ENCODE data around the gene LAMTOR2.
"Not testable (repeated sequence)": the region's sequence is repeated elsewhere in the genome, so short reads cannot be mapped to it uniquely, and the experiment has no call there.

Gene LAMTOR2
- total RNA-seq = 6.2 to 11.5 reads per million in 2 donors

- peak; percentile 80 to 97 (median 93) for DNase-seq
Observed at GRCh38 chr1:156054500-156055280, at the start of gene LAMTOR2. TSS of gene LAMTOR2 (plus strand) at chr1:156054782. CDS start at chr1:156054890, 108 bp downstream.

GRCh38 chr1:156004843-156005584 is 49.6 kb upstream of the LAMTOR2 start:
- DNase-seq = peak in 2 of 5 experiments; percentile 57 to 61

- DNase-seq = no peak
Observed at GRCh38 chr1:156006666-156007376, 47.8 kb upstream of the LAMTOR2 start.

GRCh38 chr1:156009404-156009803 is 45.2 kb upstream of the LAMTOR2 start:
- no peak for DNase-seq

GRCh38 chr1:156012051-156012817 is 42.3 kb upstream of the LAMTOR2 start:
- DNase-seq = no peak

GRCh38 chr1:156014829-156015228 is 39.8 kb upstream of the LAMTOR2 start:
- no peak for DNase-seq

DNA sequence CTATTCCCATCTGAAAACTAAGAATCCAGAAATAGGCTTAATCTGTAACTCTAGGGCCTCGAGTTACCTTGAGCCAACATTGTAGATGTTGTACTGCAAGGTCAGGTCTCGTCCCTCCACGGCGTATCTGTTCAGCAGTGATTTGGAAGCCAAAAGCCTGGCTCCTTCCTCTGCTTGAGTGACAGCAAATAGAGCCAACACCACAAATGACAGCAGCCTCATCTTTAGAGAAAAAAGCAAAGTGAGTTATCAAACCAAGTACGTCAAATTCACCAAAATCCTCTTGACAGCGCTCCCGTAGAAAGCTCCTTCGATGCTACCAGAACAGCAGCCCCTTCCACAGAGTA is 34.7 kb upstream of the LAMTOR2 start:
- DNase-seq = no peak

- peak; percentile 50 to 93 (median 76) for DNase-seq
Observed at GRCh38 chr1:156020293-156021092, 34.1 kb upstream of the LAMTOR2 start, which contains the start of gene SSR2. TSS of gene SSR2 (minus strand) at chr1:156020951. CDS start at chr1:156020167, 784 bp downstream.

DNA sequence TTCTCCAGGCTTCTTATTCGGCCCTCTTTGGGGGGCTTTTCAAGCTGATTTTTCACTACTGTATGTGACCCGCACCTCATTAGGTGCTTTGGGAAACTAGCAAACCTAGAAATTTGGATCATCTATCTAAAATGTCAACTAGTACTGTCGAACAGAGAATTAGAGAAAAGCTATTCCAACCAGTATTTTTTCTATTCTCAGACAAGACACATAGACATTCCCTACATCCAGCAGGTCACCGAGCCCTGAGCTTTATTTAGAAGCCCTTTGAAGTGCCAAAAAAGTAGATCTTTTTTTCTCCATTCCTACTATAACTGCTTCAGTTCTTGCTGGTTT is 33.5 kb upstream of the LAMTOR2 start:
- no peak for DNase-seq

GRCh38 chr1:156021954-156022353 is 32.6 kb upstream of the LAMTOR2 start:
- no peak for DNase-seq

DNA sequence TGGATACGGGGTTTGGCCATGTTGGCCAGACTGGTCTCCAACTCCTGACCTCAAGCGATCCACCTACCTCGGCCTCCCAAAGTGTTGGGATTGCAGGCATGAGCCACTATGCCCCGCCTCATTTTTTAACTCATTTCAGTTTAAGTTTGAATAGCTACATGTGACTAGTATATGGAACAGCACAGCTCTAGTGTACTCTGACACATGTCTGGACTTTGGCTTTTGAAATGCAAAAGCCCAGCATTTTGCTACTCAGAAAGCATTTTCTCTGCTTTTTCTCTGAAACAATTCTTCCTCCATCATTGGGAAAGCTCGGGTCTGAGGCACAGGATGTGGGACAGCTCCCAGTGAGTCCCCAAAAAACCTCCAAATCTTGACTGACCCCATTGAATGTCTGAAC is 29.8 kb upstream of the LAMTOR2 start:
- no peak for DNase-seq

DNA sequence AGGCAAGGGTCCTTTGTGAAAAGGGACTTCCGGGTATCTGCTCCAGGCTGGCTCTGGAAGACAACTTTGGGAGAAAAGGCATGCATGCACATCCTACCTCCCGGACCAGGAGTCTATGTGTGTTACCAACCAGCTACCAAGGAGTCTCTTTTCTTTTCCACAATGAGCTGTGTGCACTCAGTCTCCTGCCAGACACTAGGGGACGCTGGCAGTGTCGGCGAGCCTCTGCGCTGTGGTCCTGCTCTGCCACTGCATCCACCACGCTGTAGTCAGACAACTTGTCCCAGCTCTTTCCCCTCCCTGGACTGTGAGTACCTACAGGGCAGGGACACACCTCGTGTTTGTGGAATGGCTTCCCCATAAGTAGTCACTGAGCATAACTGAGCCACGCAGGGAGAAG is 28.7 kb upstream of the LAMTOR2 start:
- peak in 2 of 5 experiments; percentile 18 to 77 for DNase-seq

GRCh38 chr1:156026588-156026987 is 28.0 kb upstream of the LAMTOR2 start:
- peak in 1 of 5 experiments; percentile 22 for DNase-seq

- DNase-seq = no peak
Observed at GRCh38 chr1:156033011-156033410, 21.6 kb upstream of the LAMTOR2 start.

DNA sequence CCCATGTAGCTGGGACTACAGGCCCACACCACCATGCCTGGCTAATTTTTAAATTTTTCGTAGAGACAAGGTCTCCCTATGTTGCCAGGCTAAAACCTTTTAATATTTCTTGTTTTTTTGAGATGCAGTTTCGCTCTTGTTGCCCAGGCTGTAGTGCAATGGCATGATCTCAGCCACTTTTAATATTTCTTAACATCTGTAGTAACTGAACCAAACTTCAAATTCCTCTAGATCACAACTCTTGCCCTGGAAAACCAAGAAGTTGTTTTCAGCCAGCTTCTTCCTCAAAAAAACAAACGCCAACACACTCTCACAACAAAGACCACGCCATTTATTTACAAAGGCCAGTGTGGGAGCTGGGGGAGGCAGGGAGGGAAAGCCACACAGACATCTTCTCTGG is 19.6 kb upstream of the LAMTOR2 start:
- DNase-seq = not testable (repeated sequence)

- DNase-seq = no peak
Observed at GRCh38 chr1:156042828-156043227, 11.8 kb upstream of the LAMTOR2 start.

GRCh38 chr1:156045076-156045475 is 9.5 kb upstream of the LAMTOR2 start:
- peak in 2 of 5 experiments; percentile 8 to 88 for DNase-seq

- no peak for DNase-seq
Observed at GRCh38 chr1:156048663-156049258, 5.8 kb upstream of the LAMTOR2 start.

- no peak for DNase-seq
Observed at GRCh38 chr1:156050376-156050775, 4.2 kb upstream of the LAMTOR2 start.

- no peak for DNase-seq
Observed at GRCh38 chr1:156051011-156051725, 3.4 kb upstream of the LAMTOR2 start.
